DMS79 treated with DMSO at 0.1 percent for 48 hours (cell line): ENCODE data around the gene NCAPH2.

ENCODE experiments used
- DNase-seq: peaks from one replicate; lab custom pipeline; 2025; lab: John Stamatoyannopoulos, UW

NCAPH2 gene

GRCh38 chr22:50474710-50475651, 33.0 kb upstream of the NCAPH2 start, which contains the start of gene SBF1:
Gene SBF1, minus strand, starts transcription at chr22:50475035. Its CDS starts 195 bp downstream, at chr22:50474840.
- peak; percentile 52 for DNase-seq

- no peak for DNase-seq
Observed at GRCh38 chr22:50475652-50476002, 32.4 kb upstream of the NCAPH2 start.

DNA sequence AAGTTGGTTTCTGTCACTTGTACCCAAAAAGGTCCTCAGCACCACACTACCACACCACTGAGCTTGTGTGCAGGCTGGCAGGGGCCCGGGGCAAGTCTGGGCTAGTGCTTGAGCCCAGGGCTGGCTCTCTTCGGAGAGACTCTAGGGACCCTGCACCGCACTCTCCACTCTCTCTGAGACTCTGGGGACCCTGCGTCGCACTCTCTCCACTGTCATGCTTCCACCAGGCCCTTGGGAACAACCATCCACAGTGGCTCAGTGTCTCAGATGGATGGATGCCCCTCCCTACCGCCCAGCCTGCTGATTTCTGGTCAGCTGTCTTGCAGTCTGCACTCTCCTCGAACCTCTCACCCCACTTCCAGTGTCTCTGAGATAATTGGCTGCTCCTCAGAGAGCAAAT, 31.2 kb upstream of the NCAPH2 start:
- peak; percentile 11 for DNase-seq

DNA sequence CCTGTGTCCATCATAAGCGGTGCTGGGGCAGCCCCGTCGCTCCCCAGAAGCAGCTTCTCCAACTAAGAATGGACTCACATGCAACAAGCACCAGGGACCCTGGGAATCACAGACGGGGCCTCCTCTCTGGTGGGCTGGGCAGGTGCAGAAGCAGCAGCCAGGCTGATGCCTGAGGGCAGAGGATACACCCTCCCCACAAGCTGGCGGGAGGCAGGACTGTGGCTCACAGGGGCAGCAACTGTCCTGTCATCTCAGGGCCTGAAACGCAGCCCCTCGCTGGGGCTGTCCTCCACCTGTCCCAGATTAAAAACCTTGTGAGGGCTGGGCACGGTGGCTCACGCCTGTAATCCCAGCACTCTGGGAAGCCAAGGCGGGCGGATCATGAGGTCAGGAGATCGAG, 30.1 kb upstream of the NCAPH2 start:
- DNase-seq: no peak

- no peak for DNase-seq
Observed at GRCh38 chr22:50479721-50480120, 28.3 kb upstream of the NCAPH2 start.

GRCh38 chr22:50481045-50481439, 27.0 kb upstream of the NCAPH2 start:
- DNase-seq: no peak

GRCh38 chr22:50481440-50482106, 26.5 kb upstream of the NCAPH2 start, which contains the start of gene ADM2:
Gene ADM2, plus strand, starts transcription at chr22:50481543. Its CDS starts 305 bp downstream, at chr22:50481848.
- no peak for DNase-seq

GRCh38 chr22:50482107-50483074, 25.6 kb upstream of the NCAPH2 start:
- DNase-seq: no peak

- DNase-seq: no peak
Observed at GRCh38 chr22:50483106-50483505, 24.9 kb upstream of the NCAPH2 start.

DNA sequence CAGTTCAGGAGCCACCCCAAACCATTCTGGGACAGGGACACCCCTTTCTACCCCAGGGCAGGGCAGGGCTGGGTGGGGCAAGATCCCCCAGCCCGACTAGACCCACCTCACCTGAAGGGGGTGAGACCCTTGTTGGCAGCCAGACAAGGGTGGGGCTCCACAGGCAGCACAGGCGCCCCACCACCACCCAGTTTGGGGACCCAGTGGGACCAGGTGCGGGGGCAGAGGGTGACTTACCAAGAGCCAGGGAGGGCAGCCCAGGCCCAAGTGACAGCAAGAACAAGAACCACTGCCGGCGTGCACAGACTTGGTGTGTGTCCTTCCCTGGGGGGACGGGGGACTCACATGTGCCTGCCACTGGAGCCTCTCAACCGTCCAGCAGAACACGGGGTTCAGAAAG, 24.5 kb upstream of the NCAPH2 start:
- DNase-seq: no peak

DNA sequence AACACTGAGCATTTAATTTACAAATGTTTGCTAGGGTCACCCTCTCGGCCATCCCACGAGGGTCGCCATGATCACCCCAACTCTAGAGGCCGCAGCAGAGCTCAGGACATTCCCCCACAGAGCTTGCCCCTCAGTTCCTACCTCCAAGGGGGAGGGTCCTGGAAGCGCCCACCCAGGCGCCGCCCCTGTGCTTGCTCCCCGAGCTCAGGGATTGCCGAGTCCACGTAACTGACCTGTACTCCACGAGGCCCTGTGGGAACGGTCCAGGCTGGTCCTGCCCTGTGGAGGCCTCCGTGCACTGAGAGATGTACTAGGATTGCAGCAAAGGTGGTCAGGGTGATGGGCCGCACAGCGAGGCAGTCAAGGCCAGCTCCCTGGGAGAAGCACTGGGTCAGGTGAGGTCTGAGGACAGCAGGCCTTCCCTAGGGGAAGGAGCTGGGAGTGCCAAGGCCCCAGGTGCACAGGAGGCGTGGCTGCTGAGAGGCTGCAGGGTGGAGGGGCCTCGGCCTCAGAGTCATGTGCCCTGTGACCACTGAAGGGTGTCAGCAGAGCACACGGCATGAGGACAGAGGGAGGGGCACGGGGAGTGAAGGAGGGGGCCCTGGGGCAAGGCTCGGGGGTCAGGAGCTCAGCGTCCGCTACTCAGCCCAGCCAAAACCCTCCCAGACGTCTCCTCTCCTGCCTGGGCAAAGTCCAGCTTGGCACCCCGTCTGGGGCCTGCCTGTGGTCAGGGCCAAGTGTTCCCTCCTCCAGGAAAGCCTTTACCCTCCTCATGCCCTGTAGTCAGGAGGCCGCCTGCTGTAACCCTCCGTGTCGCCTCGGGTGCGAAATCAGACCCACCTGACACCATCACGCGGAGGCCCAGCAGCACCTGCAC, 23.8 kb upstream of the NCAPH2 start:
- DNase-seq: no peak

GRCh38 chr22:50485221-50486131, 22.5 kb upstream of the NCAPH2 start:
- DNase-seq: no peak

GRCh38 chr22:50486561-50487289, 21.3 kb upstream of the NCAPH2 start, which contains the start of gene MIOX:
Gene MIOX, plus strand, starts transcription at chr22:50486859. Its CDS starts 39 bp downstream, at chr22:50486898.
- no peak for DNase-seq

DNA sequence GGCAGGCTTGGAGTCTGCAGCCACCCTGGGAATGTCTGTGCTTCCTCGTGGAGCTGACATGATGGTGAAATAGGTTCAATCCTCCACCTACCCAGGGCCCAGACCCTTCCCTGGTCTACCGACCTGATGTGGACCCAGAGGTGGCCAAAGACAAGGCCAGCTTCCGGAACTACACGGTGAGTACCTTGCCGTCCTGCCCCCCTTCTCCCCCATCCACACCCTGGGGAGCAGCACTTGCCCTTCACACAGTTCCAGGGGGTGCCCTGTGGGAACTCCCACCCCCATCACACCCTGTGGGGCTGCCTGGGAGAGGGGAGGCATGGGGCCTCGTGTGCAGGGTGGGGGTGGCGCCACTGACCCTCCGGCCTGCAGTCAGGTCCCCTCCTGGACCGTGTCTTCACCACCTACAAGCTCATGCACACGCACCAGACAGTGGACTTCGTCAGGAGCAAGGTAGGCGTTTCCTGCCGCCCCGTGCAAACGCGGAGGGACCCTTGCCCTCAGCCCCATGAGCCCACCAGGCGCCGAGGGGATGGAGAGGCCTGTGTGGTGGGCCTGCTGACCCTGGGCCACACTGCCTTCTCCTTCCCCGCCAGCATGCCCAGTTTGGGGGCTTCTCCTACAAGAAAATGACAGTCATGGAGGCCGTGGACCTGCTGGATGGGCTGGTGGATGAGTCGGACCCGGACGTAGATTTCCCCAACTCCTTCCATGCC, 20.6 kb upstream of the NCAPH2 start:
- DNase-seq: no peak

- no peak for DNase-seq
Observed at GRCh38 chr22:50488006-50488677, 19.9 kb upstream of the NCAPH2 start.

GRCh38 chr22:50488886-50489285, 19.1 kb upstream of the NCAPH2 start:
- no peak for DNase-seq

GRCh38 chr22:50489363-50490243, 18.4 kb upstream of the NCAPH2 start:
- no peak for DNase-seq
